Epithelial cell of esophagus (primary cell): ENCODE data around the gene GPR35.

Source experiments
- DNase-seq: peaks from one replicate; pipeline ENCODE4 v3.0.0; 2010; ENCODE audit warnings: low read depth
- H3K4me3 ChIP-seq: 2 replicates; pipeline ENCODE4 v1.5.1; 2011; ENCODE audit warnings: mild to moderate bottlenecking, low read length, control low read depth
- TF ChIP-seq, protein P1 (sequence below): IDR thresholded peaks from 2 replicates; pipeline ENCODE4 v1.5.1; 2011; ENCODE audit warnings: low read depth, mild to moderate bottlenecking, low read length, control low read depth, inconsistent platforms; ENCODE audit not compliant: insufficient read depth; ENCODE audit errors: missing control alignments

The GPR35 gene

DNA sequence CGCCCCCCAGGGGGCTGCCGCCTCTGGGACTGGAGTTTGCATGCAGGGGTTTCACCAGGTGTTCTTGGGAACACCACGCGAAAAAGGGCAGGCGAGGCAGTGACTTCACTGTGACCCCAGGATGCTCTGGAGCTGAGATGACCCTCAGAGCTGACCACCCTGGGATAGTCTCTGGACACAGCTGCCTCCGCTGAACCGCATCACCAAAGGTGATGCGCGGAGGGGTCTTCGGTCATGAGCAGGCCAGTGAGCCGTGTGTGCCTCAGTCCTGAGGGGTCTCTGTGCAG lies 17.5 kb downstream of the GPR35 start:
- TF ChIP-seq, protein P1, sequence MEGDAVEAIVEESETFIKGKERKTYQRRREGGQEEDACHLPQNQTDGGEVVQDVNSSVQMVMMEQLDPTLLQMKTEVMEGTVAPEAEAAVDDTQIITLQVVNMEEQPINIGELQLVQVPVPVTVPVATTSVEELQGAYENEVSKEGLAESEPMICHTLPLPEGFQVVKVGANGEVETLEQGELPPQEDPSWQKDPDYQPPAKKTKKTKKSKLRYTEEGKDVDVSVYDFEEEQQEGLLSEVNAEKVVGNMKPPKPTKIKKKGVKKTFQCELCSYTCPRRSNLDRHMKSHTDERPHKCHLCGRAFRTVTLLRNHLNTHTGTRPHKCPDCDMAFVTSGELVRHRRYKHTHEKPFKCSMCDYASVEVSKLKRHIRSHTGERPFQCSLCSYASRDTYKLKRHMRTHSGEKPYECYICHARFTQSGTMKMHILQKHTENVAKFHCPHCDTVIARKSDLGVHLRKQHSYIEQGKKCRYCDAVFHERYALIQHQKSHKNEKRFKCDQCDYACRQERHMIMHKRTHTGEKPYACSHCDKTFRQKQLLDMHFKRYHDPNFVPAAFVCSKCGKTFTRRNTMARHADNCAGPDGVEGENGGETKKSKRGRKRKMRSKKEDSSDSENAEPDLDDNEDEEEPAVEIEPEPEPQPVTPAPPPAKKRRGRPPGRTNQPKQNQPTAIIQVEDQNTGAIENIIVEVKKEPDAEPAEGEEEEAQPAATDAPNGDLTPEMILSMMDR = no peak
- no peak for DNase-seq
- no peak overlapping the region for H3K4me3 ChIP-seq

DNA sequence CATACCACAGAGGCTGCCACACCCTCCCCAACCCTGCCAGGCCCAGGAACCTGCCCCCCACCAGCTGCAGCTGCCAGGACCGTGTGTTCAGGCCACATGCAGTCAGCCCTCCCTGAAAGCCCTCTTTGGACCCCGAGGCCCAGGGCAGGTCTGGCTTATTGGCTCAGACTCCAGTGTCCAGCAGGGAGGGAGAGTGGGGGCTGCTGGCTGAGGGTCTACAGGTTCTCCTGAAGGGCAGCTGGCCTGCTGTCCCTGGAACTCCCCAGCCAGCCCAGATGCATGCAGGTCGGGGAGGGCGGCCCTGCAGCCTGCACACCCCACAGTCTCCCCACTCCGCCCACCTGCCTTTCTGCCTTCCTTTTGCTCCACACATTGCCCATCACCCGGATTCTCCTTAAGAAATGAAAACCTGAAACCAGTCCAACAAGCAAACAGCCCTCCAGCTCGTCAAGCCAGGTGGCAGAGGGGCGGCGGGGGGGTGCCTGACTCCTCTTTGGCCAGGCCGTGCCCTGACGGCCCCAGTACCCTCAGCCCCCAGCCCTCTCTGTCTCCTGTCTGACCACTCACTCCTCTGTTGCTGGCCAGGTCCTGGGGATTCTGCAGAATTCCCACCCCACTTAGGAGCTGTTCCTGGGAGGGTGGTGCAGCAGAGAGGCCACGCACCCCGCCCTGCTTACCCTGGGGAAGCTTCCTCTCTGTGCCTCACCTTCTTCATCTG lies 18.0 kb downstream of the GPR35 start:
- H3K4me3 ChIP-seq = no peak overlapping the region
- TF ChIP-seq, protein P1 = no peak
- no peak for DNase-seq

DNA sequence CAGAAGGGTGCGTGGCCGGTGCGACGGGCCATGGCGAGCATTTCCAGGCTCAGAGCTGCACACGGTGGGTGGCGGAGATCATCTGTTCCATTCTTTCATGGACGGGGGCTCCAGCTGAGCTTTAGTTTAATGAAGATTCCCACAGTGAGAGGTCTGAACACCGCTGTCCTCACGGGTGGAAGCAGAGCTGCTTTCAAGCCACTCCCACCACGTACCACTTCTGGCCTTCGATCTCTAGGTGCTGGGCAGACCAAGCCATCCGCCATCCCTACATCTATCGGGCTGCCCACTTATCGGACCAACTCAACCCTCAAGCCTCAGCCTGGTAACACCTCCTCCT lies 18.5 kb downstream of the GPR35 start:
- DNase-seq = no peak
- TF ChIP-seq, protein P1 = no peak
- H3K4me3 ChIP-seq = no peak overlapping the region

DNA sequence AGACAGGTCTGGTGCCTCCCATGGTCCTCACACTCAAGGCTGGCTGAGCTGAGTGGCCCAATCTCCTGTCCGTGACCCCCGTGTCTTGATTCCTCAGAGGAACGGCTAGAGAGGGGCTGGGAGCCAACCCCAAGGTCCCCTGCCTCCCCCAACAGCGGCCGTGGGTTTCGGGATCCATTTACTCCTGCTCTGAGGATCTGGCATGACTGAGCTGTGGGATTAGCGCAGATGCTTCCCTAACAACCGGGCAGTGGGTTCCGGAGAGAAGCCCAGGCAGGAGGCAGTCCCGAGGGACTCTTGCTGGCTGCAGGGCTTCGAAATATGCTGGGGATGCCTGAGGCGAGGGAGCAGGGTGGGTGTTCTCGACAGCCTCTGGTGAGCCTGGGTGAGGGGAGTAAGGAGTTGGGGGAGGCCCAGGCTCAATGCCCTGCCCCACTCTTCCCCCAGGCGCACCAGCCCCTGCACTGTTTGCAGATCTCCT lies 18.9 kb downstream of the GPR35 start:
- H3K4me3 ChIP-seq = no peak overlapping the region
- TF ChIP-seq, protein P1 = no peak
- DNase-seq = no peak

DNA sequence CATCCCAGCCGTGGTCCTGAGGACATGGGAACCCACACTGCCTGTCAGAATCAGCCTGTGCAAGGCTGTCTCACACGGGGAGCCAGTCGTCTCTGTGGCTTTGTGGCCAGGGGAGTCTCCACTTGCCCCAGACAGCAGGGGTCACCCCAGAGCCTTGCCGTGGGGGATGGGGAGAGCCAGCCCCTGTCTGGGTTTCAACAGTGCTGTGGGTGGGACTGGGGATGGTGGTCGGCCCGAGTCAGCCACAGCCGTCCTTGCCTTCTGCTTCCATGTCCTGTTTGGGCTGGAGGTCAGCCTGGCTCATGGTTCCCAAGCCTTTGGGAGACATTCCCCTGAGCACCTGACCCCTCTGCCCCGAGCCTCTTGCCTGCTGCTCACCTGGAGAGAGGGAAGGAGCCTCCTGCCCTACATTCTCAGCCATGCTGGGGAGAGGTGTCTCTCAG lies 19.6 kb downstream of the GPR35 start:
- DNase-seq = no peak
- TF ChIP-seq, protein P1 = no peak

DNA sequence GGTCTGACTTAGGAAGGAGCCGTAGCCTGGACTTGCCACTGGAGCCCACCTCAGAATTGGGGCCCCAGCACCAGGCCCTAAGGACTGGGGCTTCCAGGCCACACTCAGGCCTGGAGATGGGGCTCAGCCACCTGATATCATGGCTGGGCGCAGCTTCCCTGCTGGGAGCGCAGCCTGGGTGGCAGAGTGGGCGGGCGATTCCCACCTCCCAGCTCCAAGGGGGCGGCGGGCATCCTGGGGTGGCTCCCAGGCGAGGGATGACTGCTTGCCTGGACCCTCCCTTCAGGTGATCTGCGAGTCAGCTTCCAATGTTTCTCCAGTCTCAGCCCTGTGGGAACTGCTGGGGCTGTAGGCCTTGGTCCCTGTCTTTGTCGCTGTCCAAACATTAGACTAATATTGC lies 20.1 kb downstream of the GPR35 start:
- H3K4me3 ChIP-seq = no peak overlapping the region
- TF ChIP-seq, protein P1 = no peak
- DNase-seq = no peak

More for the DNA sequence above, 19.6 kb downstream of the GPR35 start:
- H3K4me3 ChIP-seq = no peak overlapping the region

DNA sequence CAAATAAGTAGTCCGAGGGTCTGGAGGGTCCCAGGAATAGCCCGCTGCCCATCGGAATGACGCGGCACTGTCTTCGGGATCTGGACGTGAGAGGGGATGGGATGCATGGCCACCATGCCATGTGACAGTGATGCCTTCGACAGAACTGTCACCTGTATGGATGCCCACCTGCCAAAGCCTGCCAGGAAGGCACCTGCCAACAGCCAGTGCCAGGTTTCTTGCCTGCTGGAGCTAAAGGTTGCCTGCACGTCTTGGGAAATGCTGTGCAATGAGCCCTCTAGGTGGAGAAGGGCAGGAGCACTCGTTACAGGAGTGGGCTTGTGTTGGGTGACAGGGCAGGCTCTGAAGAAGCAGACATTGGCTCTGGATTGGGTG lies 20.5 kb downstream of the GPR35 start:
- TF ChIP-seq, protein P1 = no peak
- H3K4me3 ChIP-seq = no peak overlapping the region
- no peak for DNase-seq
